ENCODE measurements around the gene TANGO2. TPM values are rescaled to one million over a fixed set of nuclear protein-coding genes. Genes with fewer than 3 reads are reported as not detected.

TANGO2 gene
- total and polyA plus RNA-seq, 9 of the 15 experiments (the other 6 are each of a cell fraction or from before 2014, with no cell fraction given), result 15.5 to 94.9 (median 70.1) TPM

- TF ChIP-seq, protein P1, sequence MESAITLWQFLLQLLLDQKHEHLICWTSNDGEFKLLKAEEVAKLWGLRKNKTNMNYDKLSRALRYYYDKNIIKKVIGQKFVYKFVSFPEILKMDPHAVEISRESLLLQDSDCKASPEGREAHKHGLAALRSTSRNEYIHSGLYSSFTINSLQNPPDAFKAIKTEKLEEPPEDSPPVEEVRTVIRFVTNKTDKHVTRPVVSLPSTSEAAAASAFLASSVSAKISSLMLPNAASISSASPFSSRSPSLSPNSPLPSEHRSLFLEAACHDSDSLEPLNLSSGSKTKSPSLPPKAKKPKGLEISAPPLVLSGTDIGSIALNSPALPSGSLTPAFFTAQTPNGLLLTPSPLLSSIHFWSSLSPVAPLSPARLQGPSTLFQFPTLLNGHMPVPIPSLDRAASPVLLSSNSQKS (CRISPR knock-in tag; IDR thresholded peaks at IDR 0.05), result no peak; the same call in 1 of the 2 replicates
- TF ChIP-seq STAT5A (IDR thresholded peaks at IDR 0.05; ENCODE audit: borderline replicate concordance, low read length) (no peak), TEAD4 (IDR thresholded peaks at IDR 0.05; ENCODE audit: low read length) (no peak), TEAD4 (CRISPR knock-in tag; IDR thresholded peaks at IDR 0.05; ENCODE audit: borderline replicate concordance) (no peak), KAT8 (IDR thresholded peaks at IDR 0.05; ENCODE audit: low read depth) (no peak), BACH1 (tag; IDR thresholded peaks at IDR 0.05) (no peak), BHLHE40 (IDR thresholded peaks at IDR 0.05; ENCODE audit: low read length) (peak; percentile 78), RAD51 (IDR thresholded peaks at IDR 0.05; ENCODE audit: borderline replicate concordance, low read depth) (no peak), ARHGAP35 (IDR thresholded peaks at IDR 0.05; ENCODE audit: partially characterized antibody) (no peak), SUPT5H (IDR thresholded peaks at IDR 0.05) (no peak), HLTF (IDR thresholded peaks at IDR 0.05) (no peak), HMG20B (CRISPR knock-in tag; IDR thresholded peaks at IDR 0.05) (no peak), TBP (optimal IDR thresholded peaks at IDR 0.05; ENCODE audit: low read depth, low read length) (no peak), CEBPG (CRISPR knock-in tag; IDR thresholded peaks at IDR 0.05) (no peak), CEBPG (tag; conservative IDR thresholded peaks at IDR 0.05 in 1 of 2, IDR thresholded peaks at IDR 0.05 in 1 of 2) (peak in 1 of 2 experiments; percentile 97; a peak in 2 of 4 replicates), MTF1 (CRISPR knock-in tag; IDR thresholded peaks at IDR 0.05; ENCODE audit: borderline replicate concordance) (no peak)
- TF ChIP-seq, protein P2, sequence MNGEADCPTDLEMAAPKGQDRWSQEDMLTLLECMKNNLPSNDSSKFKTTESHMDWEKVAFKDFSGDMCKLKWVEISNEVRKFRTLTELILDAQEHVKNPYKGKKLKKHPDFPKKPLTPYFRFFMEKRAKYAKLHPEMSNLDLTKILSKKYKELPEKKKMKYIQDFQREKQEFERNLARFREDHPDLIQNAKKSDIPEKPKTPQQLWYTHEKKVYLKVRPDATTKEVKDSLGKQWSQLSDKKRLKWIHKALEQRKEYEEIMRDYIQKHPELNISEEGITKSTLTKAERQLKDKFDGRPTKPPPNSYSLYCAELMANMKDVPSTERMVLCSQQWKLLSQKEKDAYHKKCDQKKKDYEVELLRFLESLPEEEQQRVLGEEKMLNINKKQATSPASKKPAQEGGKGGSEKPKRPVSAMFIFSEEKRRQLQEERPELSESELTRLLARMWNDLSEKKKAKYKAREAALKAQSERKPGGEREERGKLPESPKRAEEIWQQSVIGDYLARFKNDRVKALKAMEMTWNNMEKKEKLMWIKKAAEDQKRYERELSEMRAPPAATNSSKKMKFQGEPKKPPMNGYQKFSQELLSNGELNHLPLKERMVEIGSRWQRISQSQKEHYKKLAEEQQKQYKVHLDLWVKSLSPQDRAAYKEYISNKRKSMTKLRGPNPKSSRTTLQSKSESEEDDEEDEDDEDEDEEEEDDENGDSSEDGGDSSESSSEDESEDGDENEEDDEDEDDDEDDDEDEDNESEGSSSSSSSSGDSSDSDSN (IDR thresholded peaks at IDR 0.05; ENCODE audit: borderline replicate concordance in 1 of 2, low read depth in 2 of 2, low read length in 2 of 2), result no peak
- TF ChIP-seq, protein P3, sequence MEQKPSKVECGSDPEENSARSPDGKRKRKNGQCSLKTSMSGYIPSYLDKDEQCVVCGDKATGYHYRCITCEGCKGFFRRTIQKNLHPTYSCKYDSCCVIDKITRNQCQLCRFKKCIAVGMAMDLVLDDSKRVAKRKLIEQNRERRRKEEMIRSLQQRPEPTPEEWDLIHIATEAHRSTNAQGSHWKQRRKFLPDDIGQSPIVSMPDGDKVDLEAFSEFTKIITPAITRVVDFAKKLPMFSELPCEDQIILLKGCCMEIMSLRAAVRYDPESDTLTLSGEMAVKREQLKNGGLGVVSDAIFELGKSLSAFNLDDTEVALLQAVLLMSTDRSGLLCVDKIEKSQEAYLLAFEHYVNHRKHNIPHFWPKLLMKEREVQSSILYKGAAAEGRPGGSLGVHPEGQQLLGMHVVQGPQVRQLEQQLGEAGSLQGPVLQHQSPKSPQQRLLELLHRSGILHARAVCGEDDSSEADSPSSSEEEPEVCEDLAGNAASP (IDR thresholded peaks at IDR 0.05), result no peak
- TF ChIP-seq, protein P4, sequence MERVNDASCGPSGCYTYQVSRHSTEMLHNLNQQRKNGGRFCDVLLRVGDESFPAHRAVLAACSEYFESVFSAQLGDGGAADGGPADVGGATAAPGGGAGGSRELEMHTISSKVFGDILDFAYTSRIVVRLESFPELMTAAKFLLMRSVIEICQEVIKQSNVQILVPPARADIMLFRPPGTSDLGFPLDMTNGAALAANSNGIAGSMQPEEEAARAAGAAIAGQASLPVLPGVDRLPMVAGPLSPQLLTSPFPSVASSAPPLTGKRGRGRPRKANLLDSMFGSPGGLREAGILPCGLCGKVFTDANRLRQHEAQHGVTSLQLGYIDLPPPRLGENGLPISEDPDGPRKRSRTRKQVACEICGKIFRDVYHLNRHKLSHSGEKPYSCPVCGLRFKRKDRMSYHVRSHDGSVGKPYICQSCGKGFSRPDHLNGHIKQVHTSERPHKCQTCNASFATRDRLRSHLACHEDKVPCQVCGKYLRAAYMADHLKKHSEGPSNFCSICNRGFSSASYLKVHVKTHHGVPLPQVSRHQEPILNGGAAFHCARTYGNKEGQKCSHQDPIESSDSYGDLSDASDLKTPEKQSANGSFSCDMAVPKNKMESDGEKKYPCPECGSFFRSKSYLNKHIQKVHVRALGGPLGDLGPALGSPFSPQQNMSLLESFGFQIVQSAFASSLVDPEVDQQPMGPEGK (CRISPR knock-in tag; IDR thresholded peaks at IDR 0.05; ENCODE audit: borderline replicate concordance), result no peak
Observed at GRCh38 chr22:20079745-20080444, 59.0 kb downstream of the TANGO2 start, which contains the start of gene DGCR8 (continued).

All from K562 (cell line).